RWPE1 (cell line): ENCODE measurements around the gene BCAR3.

Experiments used
- CTCF ChIA-PET: fragments of 350-600 bp; sonication (Branson Sonifier 250); formaldehyde crosslinking; extraction: SDS; loops from one replicate; lab custom pipeline; 2021; lab: Yijun Ruan, JAX
- POLR2A ChIA-PET: fragments of 400-600 bp; formaldehyde crosslinking; extraction: SDS; loops from one replicate; lab custom pipeline; 2020; ENCODE audit warnings: antibody characterized with exemption; ENCODE audit not compliant: low non-redundant PET; lab: Yijun Ruan, JAX
- DNase-seq: peaks from one replicate; pipeline ENCODE4 v3.0.0; 2012; ENCODE audit warnings: low spot score
- H3K27ac ChIP-seq: fragments of 450-650 bp; 2 replicates; pipeline ENCODE4 v1.5.1; 2017
- CTCF ChIP-seq: fragments of 450-650 bp; conservative IDR thresholded peaks from 2 replicates; pipeline ENCODE4 v1.5.1; 2017; ENCODE audit warnings: low read depth, mild to moderate bottlenecking

The BCAR3 gene

GRCh38 chr1:93670141-93670540 lies 11.5 kb downstream of the BCAR3 start:
- CTCF ChIA-PET, result interaction anchor here (0.5 to 1.4 kb wide), 7 partner anchors 12 to 591 kb away, joined by 4 to 5 read pairs (median 4); partner anchors contain the start of genes BCAR3 and MTF2
- no peak for DNase-seq

GRCh38 chr1:93669369-93669768 lies 12.3 kb downstream of the BCAR3 start:
- no peak overlapping the region for H3K27ac ChIP-seq

More at GRCh38 chr1:93670141-93670540, 11.5 kb downstream of the BCAR3 start:
- POLR2A ChIA-PET, result no interaction called here
- H3K27ac ChIP-seq, result peak overlapping the region; percentile 59
- TF ChIP-seq CTCF, result no peak

GRCh38 chr1:93668951-93669350 lies 12.7 kb downstream of the BCAR3 start:
- no peak for TF ChIP-seq CTCF
- CTCF ChIA-PET, result interaction anchor here (1.6 kb wide), 1 partner anchor 40 kb away, joined by 7 read pairs; no protein-coding TSS in a partner anchor

More at GRCh38 chr1:93669369-93669768, 12.3 kb downstream of the BCAR3 start:
- DNase-seq, result no peak
- CTCF ChIA-PET, result interaction anchor here (0.6 to 1.6 kb wide), 3 partner anchors 40 to 590 kb away, joined by 4 to 7 read pairs (median 4); partner anchors contain the start of gene MTF2
- POLR2A ChIA-PET, result no interaction called here
- TF ChIP-seq CTCF, result no peak

GRCh38 chr1:93668121-93668520 lies 13.5 kb downstream of the BCAR3 start:
- peak overlapping the region; percentile 57 for H3K27ac ChIP-seq
- ChIA-PET CTCF (interaction anchor here (0.7 to 1.6 kb wide), 3 partner anchors 18 to 146 kb away, joined by 4 to 7 read pairs (median 4); no protein-coding TSS in a partner anchor), POLR2A (no interaction called here)
- DNase-seq, result no peak
- TF ChIP-seq CTCF, result no peak

More at GRCh38 chr1:93668951-93669350, 12.7 kb downstream of the BCAR3 start:
- H3K27ac ChIP-seq, result 0 out of 2 replicates have a peak overlapping the region, but pooled peaks have one; percentile 57
- DNase-seq, result no peak
- POLR2A ChIA-PET, result no interaction called here

GRCh38 chr1:93667642-93668041 lies 14.0 kb downstream of the BCAR3 start:
- DNase-seq, result no peak
- ChIA-PET CTCF (interaction anchor here (0.8 to 1.6 kb wide), 3 partner anchors 13 to 146 kb away, joined by 3 to 7 read pairs (median 4); no protein-coding TSS in a partner anchor), POLR2A (no interaction called here)
- no peak for TF ChIP-seq CTCF
- H3K27ac ChIP-seq, result peak overlapping the region; percentile 69

- ChIA-PET CTCF (interaction anchor here (0.9 to 1.2 kb wide), 3 partner anchors 13 to 147 kb away, joined by 3 read pairs; no protein-coding TSS in a partner anchor), POLR2A (interaction anchor here (0.5 kb wide), 1 partner anchor 9 kb away, joined by 3 read pairs; no protein-coding TSS in a partner anchor)
- H3K27ac ChIP-seq, result peak overlapping the region; percentile 69
- DNase-seq, result peak; percentile 20
- TF ChIP-seq CTCF, result no peak
Measured at GRCh38 chr1:93666613-93667384, 14.8 kb downstream of the BCAR3 start.
